ENCODE data around the gene DOLPP1. TPM values are rescaled to one million over a fixed set of nuclear protein-coding genes. Genes with fewer than 3 reads are reported as not detected.
"Not testable (repeated sequence)": the region's sequence is repeated elsewhere in the genome, so short reads cannot be mapped to it uniquely, and the experiment has no call there.

DOLPP1 gene
- total RNA-seq, 1 experiment from 2014 or later: 11.1 TPM

DNA sequence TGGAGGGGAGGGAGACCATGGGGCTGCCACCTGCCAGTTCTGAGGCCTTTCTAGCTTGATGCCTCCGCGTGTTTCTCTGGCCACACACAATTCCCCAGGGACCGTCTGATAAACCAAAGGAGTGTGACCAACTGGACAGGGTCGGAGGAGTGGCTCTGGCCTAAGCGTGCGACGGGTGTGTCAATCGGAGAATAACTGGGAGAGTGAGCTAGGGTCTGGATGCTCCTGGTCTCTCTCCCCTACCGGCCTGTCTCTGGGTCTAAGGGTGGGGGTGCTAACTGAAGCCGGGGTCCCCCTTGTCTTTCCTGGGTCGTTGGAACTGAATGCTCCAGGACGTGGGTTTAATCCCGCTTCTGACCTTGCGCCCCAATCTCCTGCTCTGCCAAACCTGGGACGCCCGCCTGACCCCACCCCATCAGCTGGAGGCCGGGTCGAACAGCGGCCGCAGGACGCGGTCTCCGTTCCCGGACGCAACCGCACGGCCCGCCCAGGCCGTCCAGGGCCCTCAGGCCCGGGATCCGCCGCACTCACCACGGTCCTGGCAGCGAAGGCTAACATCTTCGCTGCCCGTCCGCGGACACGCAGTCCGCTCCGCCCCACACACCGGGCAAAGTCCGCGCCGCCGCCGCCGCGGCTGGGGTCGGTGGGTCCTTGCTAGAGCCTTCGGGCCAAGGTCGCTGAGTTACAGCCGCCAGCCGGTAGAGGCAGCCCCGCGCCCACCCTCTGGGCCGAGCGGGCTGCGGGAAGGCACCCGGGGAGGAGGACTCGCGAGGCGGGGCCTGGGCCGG is 29.2 kb downstream of the DOLPP1 start:
- DNase-seq (ENCODE audit: low read depth): peak; percentile 70

DNA sequence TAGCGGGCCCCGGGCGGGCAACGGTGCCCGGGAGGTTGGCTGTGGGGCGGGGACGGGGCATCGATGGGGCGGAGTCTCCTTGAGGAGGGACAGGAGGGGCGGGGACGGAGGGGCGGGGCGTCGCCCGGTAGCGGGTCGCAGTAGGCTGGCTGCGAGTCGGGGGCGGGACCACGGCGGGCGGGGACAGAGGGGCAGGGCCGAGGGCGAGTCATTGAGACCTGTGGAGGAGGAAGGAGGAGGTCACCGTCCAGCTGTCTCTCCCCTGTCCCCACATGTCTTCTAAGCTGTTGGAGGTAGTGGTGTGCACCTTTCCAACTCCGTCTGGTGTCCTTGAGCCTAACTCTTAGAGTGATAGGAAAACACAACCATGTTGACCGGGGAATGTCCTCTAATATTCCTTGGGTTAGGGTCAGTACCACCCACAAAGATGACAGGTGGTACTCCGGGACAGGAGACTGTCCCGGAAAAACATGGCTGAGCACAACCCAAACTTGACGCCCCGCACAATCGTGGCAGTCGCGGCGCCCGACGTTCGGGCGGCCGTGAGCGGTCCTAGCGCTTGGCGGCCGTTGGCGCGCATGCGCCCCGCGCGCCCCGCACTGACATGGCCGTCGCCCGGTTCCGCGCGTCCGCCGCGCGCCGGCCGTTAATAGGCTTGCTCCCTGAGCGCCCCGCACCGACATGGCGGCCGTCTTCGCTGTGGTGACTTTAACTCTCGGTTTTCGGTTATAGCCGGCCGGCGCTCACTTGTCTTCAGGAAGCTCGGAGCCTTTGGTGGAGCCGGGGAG is 30.0 kb downstream of the DOLPP1 start, which contains the start of the genes CRAT and PTPA:
CRAT (minus strand) TSS at position 54 of the 788 bp plus-strand sequence. CDS start 284 bp downstream, outside the sequence.
PTPA (plus strand) TSS at position 676 of the 788 bp plus-strand sequence. CDS start 186 bp downstream, outside the sequence.
- DNase-seq (ENCODE audit: low read depth): peak; percentile 88

DNA sequence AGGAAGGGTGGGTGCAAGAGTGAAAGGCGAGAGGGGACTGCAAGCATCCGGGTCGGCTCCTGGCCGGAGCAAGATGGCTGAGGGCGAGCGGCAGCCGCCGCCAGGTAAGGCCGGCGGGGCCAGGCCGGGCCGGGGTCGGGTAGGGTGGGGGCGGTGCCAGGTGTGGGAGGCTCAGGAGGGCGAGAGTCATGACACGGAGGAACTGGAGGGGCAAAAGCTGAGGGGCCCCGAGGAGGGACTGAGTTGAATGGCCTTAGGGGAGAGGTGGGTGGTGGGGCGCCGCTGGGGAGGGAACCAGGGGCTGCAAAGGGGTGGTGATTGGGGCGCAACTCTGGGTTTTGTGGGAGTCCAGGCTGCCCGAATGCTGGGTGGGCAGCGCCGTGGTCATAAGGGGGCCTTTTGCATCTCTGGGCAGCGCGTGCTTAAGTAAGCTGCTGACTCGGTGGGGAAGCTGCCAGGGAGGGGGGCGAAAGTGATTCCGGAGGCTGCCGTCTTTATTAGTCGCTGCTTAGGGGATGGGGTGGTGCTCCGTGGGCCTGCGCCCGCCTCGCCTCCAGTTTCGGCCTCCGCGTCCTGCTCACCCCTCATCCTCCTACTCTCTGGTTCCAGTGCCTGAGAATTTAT is 30.7 kb downstream of the DOLPP1 start:
- DNase-seq (ENCODE audit: low read depth): peak; percentile 22

DNA sequence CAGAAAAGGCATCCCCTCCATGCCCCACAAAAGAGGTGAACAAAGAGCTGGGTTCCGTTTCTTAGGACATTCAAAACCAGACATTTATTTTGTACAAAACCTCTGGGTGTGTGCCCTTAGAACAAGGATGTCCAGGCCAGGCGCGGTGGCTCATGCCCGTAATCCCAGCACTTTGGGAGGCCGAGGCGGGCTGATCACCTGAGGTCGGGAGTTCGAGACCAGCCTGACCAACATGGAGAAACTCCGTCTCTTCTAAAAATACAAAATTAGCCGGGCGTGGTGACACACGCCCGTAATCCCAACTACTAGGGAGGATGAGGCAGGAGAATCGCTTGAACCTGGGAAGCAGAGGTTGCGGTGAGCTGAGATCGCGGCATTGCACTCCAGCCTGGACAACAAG is 31.6 kb downstream of the DOLPP1 start:
- not testable (repeated sequence) for DNase-seq (ENCODE audit: low read depth)

DNA sequence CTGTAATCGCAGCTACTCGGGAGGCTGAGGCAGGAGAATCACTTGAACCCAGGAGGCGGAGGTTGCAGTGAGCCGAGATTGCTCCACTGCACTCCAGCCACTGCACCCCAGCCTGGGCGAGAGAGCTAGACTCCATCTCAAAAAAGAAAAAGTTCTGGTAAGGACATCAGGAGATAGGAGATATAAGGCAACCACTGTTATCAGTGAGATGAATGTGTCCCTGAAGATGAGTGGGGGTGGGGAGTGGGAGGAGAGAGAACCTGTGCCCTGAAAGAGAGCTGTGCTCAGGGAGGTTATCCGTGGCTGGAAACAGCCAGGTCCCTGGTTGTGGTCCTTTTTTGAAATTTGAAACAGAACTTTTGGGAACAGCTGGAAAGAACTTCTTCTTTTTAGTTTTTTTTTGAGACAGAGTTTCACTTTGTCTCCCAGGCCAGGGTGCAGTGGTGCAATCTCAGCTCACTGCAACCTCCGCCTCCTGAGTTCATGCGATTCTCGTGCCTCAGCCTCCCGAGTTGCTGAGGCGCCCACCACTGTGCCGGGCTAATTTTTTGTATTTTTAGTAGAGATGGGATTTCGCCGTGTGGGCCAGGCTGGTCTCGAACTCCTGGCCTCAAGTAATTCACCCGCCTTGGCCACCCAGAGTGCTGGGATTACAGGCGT is 32.9 kb downstream of the DOLPP1 start:
- no peak for DNase-seq (ENCODE audit: low read depth)

DNA sequence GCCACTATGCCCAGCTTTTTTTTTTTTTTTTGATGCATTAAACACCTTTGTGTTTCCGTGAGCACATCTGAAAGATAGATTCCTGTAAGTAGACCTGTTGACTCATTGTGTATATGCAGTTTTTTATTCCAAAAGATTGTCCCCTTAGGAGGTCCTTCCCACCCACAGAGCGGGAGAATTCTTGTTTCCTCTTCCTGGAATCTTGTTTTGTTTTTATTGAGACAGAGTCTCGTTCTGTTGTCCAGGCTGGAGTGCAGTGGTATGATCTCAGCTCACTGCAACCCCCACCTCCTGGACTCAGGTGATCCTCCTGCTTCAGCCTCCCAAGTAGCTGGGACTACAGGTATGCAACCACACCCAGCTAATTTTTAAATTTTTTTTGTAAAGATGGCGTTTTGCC is 37.9 kb downstream of the DOLPP1 start:
- no peak for DNase-seq (ENCODE audit: low read depth)

DNA sequence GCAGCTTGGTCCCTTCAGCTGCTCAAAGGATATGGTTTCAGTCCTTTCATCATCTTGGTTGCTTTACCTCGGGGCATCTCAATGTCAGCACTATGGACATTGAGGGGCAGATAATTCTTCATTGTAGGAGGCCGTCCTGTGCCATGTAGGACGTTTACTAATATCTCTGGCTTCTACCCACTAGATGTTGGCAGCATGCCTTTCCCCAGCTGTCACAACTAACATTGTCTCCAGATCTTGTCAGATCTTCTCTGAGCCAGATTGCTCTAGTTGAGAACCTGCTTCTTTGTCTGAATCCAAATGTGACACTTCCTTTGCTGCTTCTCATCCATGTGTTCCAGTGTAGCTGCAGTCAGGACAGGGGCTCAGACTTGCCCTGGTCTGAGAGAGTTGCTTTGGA is 40.6 kb downstream of the DOLPP1 start:
- DNase-seq (ENCODE audit: low read depth): peak; percentile 94

DNA sequence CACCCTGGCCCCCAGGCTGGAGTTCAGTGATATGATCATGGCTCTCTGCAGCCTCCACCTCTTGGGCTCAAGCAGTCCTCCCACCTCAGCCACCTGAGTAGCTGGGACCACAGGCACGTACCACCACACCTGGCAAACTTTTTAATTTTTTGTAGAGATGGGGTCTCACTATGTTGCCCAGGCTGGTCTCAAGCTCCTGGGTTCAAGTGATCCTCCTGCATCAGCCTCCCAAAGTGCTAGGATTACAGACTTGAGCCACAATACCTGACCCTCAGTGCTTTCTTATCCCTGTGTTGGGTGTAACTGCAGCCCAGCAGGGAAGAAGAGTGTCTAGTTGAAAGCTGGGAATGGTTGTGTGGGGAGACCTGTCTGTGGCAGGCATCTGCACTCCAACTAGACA is 41.2 kb downstream of the DOLPP1 start:
- DNase-seq (ENCODE audit: low read depth): no peak

DNA sequence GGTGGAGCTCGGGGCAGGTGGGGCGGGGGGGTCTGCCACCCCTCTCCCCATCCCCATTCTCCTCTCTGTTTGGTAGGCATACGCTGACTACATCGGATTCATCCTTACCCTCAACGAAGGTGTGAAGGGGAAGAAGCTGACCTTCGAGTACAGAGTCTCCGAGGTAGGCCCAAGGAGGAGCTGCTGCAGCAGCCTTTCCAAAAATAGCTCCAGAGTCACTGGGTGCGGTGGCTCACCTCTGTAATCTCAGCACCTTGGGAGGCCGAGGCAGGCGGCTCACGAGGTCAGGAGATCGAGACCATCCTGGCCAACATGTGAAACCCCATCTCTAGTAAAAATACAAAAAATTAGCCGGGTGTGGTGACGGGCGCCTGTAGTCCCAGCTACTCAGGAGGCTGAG is 42.1 kb downstream of the DOLPP1 start:
- not testable (repeated sequence) for DNase-seq (ENCODE audit: low read depth)

DNA sequence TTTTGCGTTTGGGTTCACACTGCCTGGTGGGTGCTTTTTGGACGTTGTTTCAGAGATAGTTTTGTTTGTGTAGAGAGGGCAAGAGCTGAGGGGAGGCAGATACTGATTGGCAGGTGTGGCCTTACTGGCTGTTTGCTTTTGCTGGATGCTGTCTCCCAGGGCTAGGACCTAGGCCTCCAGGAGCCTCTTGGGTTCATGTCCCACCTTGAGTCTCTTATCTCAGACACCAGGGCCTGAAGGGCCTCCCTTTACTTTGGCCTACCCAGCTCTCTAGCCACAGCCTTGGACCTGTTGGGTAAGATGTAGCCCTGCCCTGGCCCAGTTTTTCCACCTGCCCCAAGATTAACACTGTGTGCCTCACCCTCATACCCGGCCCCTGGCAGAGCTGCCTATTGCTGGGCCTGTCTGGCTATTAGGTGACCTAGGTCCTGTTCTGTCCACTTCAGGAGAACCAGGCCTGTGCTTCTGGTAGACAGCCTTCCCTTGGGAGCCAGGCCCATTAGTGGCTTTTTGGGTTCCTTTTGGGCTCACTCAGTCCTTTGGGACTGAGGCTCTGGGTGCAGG is 43.7 kb downstream of the DOLPP1 start:
- DNase-seq (ENCODE audit: low read depth): no peak

DNA sequence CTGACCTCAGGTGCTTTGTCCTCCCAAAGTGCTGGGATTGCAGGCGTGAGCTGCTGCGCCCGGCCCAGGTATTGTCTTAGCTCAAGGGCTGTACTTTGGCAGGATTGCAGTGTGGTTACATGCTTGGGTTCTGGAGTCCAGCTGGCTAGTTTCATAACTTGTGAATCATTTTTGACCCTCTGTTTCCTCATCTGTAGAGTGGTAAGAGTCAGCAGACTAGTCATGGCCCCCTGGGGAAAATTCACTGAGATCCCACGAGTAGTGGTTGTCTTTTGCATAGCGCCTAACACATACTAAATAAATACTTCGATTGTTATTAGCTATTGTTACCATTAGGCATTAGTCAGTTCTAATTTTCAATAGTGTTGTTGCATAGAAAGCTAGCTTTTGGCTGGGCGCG is 44.6 kb downstream of the DOLPP1 start:
- DNase-seq (ENCODE audit: low read depth): peak; percentile 92

DNA sequence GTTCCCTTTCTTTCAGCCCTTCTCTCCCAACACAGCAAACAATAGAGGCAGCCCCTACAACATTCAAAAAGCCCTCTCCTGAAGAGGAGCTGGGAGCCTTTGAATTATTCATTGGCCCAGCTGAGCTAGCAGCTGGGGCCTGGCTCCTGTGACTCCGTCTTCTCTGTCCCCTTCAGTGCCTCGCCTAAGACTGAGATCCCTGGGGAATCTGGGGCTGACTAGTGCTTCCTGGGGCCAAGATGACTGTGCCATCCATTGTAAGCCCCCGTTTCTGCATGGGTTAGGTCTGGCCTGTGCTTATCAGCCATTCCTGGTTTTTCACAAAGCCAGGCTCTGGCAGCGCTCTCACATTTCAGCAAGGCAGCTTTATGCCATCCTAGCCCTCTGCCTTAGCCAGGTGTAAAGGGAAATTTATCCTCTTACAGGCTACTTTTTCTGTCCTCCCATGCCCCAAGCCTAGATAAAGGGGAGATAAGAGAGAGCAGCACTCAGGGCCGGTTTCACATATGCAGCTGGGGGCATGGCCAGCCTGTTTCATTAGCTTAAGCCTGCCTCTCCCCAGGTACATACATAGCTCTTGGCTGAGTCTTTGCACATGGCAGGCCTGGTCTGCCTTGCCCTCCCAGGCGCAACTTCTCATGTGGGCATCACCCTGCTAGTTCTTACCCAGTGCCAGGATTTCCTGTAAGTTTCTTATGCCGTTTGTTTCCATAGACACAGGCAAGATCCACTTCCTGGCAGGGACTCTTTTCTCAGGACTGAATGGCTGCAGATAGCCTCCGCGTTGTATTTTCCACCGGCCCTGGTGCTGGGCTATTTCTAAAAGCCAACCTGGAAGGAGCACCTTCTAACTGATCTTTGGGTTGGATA is 46.1 kb downstream of the DOLPP1 start:
- DNase-seq (ENCODE audit: low read depth): no peak

DNA sequence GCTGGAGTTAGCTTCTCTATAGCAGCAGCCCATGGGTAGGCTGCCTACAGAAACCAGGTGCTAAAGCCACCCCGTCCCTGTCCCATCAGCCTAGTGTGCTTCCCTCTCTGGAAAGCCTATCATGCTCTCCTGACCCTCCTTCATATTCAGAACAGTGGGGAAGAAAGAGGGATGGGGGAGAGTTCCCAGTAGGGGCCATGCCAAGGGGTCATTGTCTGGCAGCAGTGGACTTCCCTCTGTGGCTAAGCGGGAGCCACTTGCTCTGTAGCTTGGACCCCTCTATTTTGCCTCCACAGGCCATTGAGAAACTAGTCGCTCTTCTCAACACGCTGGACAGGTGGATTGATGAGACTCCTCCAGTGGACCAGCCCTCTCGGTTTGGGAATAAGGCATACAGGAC is 47.8 kb downstream of the DOLPP1 start:
- DNase-seq (ENCODE audit: low read depth): no peak

DNA sequence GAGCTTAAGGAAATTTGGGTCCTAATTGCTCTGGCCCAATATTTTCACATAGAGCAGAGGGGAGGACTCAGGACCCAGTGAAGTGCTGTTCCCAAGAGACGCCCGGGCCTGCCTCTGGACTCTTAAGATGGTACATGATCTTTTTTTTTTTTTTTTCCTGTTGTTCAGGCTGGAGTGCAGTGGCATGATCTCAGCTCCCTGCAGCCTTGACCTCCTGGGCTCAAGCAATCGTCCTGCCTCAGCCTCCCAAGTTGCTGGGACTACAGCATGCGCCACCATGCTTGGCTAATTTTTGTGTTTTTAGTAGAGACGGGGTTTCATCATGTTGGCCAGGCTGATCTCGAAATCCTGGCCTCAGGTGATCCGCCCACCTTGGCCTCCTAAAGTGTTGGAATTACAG is 49.4 kb downstream of the DOLPP1 start:
- not testable (repeated sequence) for DNase-seq (ENCODE audit: low read depth)

DNA sequence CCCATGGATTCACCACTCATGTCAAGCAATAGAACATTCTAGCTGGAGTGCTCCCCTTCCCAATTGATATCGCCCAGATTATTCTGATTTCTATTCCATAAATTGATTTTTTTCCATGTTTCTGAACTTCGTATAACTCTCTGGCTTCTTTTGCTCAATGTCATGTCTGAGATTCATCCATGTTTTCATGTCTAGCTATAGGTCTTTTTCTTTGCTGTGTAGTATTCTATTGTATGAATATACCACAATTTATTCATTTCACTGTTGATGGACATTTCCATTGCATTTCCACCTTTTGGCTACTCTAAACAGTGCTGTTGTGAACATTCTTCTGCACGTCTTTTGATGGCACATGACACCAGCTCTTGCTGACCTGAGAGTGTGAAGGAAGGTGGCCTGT is 49.9 kb downstream of the DOLPP1 start:
- DNase-seq (ENCODE audit: low read depth): no peak

DNA sequence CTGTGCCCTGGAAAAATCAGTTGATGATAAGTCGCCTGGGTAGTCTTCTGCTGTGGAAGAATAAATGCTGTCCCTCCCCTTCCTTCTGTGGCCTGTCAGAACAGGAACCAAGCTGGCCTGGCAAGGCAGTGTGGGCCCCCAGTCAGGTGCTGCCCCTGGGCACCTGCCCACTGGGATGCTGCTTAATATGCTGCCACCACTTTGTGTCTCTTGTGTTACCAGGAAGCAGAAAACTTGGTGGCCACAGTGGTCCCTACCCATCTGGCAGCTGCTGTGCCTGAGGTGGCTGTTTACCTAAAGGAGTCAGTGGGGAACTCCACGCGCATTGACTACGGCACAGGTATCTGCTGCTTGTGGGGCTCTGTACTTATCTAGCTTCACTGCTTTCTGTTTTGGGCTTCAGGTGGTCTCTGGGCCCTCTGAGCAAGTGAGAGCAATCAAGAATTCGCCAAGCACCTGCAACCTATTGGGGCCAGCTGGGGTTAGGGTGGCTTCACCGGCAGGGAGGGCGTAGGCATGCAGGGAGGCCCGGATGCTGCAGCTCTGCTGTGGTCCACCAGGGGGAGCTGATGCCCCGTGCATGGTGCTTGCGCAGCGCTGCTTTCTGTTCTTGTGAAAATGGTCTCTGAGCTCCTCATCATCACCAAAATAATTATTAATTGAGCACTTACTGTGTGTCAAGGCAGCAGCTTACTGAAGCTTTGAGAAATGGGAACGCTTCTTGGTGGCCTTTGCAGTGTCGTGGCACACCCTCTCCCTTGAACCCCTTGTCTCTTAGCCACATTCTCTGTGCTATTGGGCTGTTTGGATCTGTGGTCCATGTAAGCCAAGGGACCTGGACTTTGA is 50.6 kb downstream of the DOLPP1 start:
- peak; percentile 42 for DNase-seq (ENCODE audit: low read depth)

DNA sequence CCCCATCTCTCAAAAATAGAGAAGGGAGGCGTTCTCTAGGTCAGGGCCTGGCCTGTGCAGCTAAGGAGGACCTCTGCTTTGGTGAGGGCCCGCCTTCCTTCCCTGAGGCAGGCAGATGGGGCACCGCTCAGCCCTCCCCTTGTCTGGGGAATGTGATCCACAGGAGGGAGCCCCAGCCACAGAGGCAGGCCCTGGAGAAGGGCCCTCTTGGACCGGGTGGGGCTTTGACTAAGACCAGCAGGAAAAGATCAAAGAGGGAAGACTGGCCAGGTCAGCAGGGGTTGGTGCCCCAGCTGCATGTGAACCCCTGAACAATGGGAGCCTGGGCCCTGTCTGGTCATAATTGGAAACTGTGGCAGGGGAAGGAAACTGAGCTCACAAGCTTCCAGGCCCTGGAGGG is 52.2 kb downstream of the DOLPP1 start:
- no peak for DNase-seq (ENCODE audit: low read depth)

DNA sequence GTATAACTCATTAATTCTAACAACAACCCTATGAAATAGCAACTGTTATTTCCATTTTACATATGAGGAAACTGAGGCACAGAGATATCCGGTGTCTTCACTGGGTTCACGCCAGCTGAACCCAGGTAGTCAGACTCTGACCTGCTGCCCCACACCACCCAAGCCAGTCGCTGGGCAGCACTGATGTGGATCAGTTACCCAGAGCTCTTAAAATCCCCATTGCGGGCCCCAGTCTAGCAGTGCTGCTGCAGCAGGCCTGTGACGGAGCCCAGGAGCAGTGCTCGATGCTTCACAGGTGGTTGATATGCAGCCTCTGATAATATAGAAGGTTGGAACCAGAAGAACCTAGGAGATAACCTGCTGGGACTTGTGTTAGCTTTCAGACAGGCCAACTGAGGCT is 54.6 kb downstream of the DOLPP1 start:
- no peak for DNase-seq (ENCODE audit: low read depth)

DNA sequence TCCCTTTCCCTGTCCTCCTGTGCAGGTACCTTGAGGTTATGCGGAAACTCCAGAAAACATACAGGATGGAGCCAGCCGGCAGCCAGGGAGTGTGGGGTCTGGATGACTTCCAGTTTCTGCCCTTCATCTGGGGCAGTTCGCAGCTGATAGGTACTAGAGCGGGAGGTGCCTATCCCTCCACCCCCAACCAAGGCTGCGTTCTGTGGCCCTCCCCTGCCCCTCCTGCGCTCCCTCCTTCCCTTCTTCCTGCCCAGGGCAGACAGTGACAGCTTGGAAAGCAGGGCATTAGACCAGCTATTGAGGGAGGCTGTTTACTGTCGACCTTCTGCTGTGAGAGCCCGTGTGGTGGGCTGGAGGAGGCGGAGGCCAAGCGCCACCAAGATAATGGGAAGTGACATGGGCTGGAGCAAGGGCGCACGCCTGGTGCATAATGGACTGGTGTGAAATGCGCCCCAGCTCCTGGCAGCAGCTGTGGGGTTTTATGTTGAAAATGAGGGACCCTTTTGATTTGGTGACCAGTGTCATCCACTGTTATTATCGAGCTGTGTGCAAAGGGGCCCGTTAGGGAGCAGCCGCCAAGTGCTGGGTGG is 55.6 kb downstream of the DOLPP1 start:
- no peak for DNase-seq (ENCODE audit: low read depth)
